Panc1 (cell line): ENCODE data around the gene RFX2. TPM values are rescaled to one million over a fixed set of nuclear protein-coding genes. Genes with fewer than 3 reads are reported as not detected.

Experiments used
- ATAC-seq: fragments of 200-7000 bp; cut with Tn5 transposase; 2 replicates; pipeline ENCODE4 v1.9.1; 2020; ENCODE audit warnings: mild to moderate bottlenecking, moderate library complexity
- BruUV-seq: library from RNA; stranded (reverse); fragments of 400-500 nt; replicated peaks from 2 replicates; lab custom pipeline; 2021; lab: Mats Ljungman, UMichigan
- CTCF ChIA-PET: fragments of 300-600 bp; sonication (Branson Sonifier 250); formaldehyde crosslinking; loops from one replicate; lab custom pipeline; 2022; ENCODE audit warnings: antibody characterized with exemption; lab: Charles Lee
- POLR2A ChIA-PET: fragments of 300-600 bp; sonication (Branson Sonifier 250); formaldehyde crosslinking; loops from one replicate; lab custom pipeline; 2022; ENCODE audit warnings: antibody characterized with exemption; lab: Charles Lee
- DNase-seq: peaks from one replicate; pipeline ENCODE4 v3.0.0-alpha.2; 2010; ENCODE audit warnings: low read depth, low spot score
- H3K27ac ChIP-seq: 2 replicates; pipeline ENCODE4 v1.5.1; 2011; ENCODE audit warnings: mild to moderate bottlenecking, low read length, inconsistent platforms
- H3K27me3 ChIP-seq: fragments of 200-500 bp; sonication (Bioruptor generic); 2 replicates; pipeline ENCODE4 v1.6.0; 2014; ENCODE audit warnings: low read length, inconsistent platforms; ENCODE audit not compliant: control insufficient read depth, insufficient read depth
- H3K36me3 ChIP-seq: fragments of 200-500 bp; sonication (Bioruptor generic); 2 replicates; pipeline ENCODE4 v1.5.1; 2014; ENCODE audit warnings: inconsistent platforms, mild to moderate bottlenecking, low read length, moderate library complexity; ENCODE audit not compliant: control insufficient read depth, insufficient read depth
- H3K4me1 ChIP-seq: 2 replicates; pipeline ENCODE4 v1.5.1; 2011; ENCODE audit warnings: inconsistent platforms, mild to moderate bottlenecking, low read length, moderate library complexity; ENCODE audit not compliant: control insufficient read depth, insufficient read depth
- H3K4me3 ChIP-seq, 2 experiments: 2 replicates each; pipeline ENCODE4 v1.5.1; 2011 to 2012; ENCODE audit warnings: low read depth in 2 of 2, low read length in 2 of 2, mild to moderate bottlenecking in 2 of 2, inconsistent platforms in 1 of 2, moderate library complexity in 1 of 2
- H3K9me3 ChIP-seq: fragments of 200-500 bp; sonication (Bioruptor generic); 2 replicates; pipeline ENCODE4 v1.5.1; 2014; ENCODE audit warnings: low read depth, mild to moderate bottlenecking, inconsistent platforms, low read length, moderate library complexity; ENCODE audit not compliant: control insufficient read depth, insufficient read depth
- CTCF ChIP-seq: fragments of 450-650 bp; IDR thresholded peaks from 2 replicates; pipeline ENCODE4 v1.5.1; 2017; ENCODE audit warnings: mild to moderate bottlenecking
- POLR2AphosphoS5 ChIP-seq: IDR thresholded peaks from 2 replicates; pipeline ENCODE4 v1.6.1; 2012; ENCODE audit warnings: mild to moderate bottlenecking, low read depth, low read length, moderate library complexity
- REST ChIP-seq, 2 experiments: IDR thresholded peaks; 2 replicates each; pipeline ENCODE4 v1.6.1; 2011 to 2012; ENCODE audit warnings: low read depth in 2 of 2, control low read depth in 1 of 2, low read length in 1 of 2, mild to moderate bottlenecking in 1 of 2, moderate library complexity in 1 of 2; ENCODE audit not compliant: insufficient read depth in 1 of 2
- SIN3A ChIP-seq: IDR thresholded peaks from 2 replicates; pipeline ENCODE4 v1.6.1; 2012; ENCODE audit warnings: low read depth, mild to moderate bottlenecking, low read length, moderate library complexity, borderline replicate concordance; ENCODE audit not compliant: insufficient read depth
- TCF7L2 ChIP-seq: IDR thresholded peaks from 2 replicates; pipeline ENCODE4 v1.6.1; 2011; ENCODE audit warnings: mild to moderate bottlenecking, low read depth, low read length, inconsistent platforms
- in situ Hi-C: cut with HindIII; loops from 2 replicates; pipeline ENCODE4 v1.10.0; 2016; ENCODE audit warnings: low sequenced_read_pairs, low pct_unique_long_range_greater_than_20kb
- intact Hi-C: fragments of 100-400 bp; cut with micrococcal nuclease; formaldehyde crosslinking; loops from one replicate; pipeline ENCODE4 v1.10.0; 2022; ENCODE audit not compliant: unreplicated experiment
- total RNA-seq: library from RNA; stranded (reverse); gene quantifications from one replicate; pipeline ENCODE4 v1.2.1, GENCODE V29; 2021; ENCODE audit not compliant: unreplicated experiment

The RFX2 gene
- total RNA-seq, 1 experiment from 2014 or later: 8.0 TPM

- intact Hi-C loops (no loop called here), in situ Hi-C loops (no loop called here)
- Histone ChIP-seq H3K27ac (no peak overlapping the region), H3K36me3 (no peaks in the 10 kb centered on the region), H3K27me3 (no peaks in the 10 kb centered on the region), H3K4me3 (no peak overlapping the region), H3K4me1 (no peaks in the 10 kb centered on the region), H3K9me3 (no peaks in the 10 kb centered on the region)
- DNase-seq (no peak), ATAC-seq (no peak)
- CTCF ChIA-PET: no interaction called here
- POLR2A ChIA-PET: no interaction called here
- no TSS peak for BruUV-seq
- no peak for TF ChIP-seq CTCF
- no peak for TF ChIP-seq REST (IDR thresholded peaks at IDR 0.05; ENCODE audit: insufficient read depth in 1 of 2, low read depth in 2 of 2, low read length in 1 of 2)
- no peak for TF ChIP-seq SIN3A
- TF ChIP-seq POLR2AphosphoS5: no peak
- no peak for TF ChIP-seq TCF7L2
Measured at GRCh38 chr19:5997371-5997770, 112.9 kb downstream of the RFX2 start.

- ChIA-PET CTCF (no interaction called here), POLR2A (no interaction called here)
- no peak for TF ChIP-seq SIN3A
- no peak for TF ChIP-seq POLR2AphosphoS5
- TF ChIP-seq REST (IDR thresholded peaks at IDR 0.05; ENCODE audit: insufficient read depth in 1 of 2, low read depth in 2 of 2, low read length in 1 of 2): no peak
- no peak for TF ChIP-seq CTCF
- no peak for TF ChIP-seq TCF7L2
- DNase-seq (no peak), ATAC-seq (no peak)
- H3K9me3 ChIP-seq: no peaks in the 10 kb centered on the region
- H3K4me1 ChIP-seq: no peaks in the 10 kb centered on the region
- H3K4me3 ChIP-seq: no peak overlapping the region
- H3K27ac ChIP-seq: no peak overlapping the region
- H3K36me3 ChIP-seq: no peaks in the 10 kb centered on the region
- in situ Hi-C loops (no loop called here), intact Hi-C loops (no loop called here)
- no peaks in the 10 kb centered on the region for H3K27me3 ChIP-seq
- BruUV-seq: no TSS peak
Measured at GRCh38 chr19:5996623-5997320, 113.5 kb downstream of the RFX2 start.
